GM18858 (cell line): ENCODE measurements around the gene CSF1R.

ENCODE experiments used
- ATAC-seq: cut with Tn5 transposase; IDR thresholded peaks from one replicate; pipeline ENCODE4 v1.9.1; 2021; ENCODE audit not compliant: unreplicated experiment

Gene CSF1R

DNA sequence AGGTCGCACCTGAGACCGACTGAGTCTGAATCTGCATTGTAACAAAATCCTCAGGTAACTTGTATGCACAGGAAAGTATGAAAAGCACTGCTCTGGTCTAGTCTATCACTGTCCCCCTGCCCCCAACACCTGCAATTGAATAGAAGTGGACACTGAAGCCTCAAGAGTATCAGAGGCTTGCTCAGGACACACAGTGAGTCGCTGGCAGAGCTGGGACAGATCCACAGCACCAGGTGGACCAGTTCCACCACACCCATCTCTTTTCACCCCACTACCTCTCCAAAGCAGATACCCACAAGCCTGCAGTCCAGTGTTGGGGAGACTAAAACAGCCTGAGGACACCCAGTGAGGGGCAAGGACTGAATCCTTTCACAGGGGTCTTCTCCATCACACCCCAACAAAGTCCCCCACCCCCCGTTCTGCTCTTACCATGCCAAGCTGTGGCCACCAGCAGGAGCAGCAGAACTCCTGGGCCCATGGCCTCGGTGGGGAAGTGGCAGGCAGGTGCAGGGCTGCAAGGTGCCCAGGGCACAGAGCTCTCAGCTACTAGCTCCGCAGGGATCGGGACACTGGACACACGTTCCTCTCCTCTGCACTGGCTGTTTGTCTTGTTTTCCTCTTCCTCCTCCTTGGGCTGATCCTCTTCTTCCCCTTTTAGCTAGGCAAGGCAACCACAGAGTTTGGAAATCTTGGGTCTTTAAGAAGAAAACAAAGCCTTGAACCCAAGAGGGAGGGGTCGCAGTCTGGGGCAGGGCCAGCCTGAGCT, at the start of gene CSF1R:
Gene CSF1R, minus strand, starts transcription at position 605 of the 766 bp plus-strand sequence. Its CDS starts 127 bp downstream, at position 478.
- no peak for ATAC-seq

DNA sequence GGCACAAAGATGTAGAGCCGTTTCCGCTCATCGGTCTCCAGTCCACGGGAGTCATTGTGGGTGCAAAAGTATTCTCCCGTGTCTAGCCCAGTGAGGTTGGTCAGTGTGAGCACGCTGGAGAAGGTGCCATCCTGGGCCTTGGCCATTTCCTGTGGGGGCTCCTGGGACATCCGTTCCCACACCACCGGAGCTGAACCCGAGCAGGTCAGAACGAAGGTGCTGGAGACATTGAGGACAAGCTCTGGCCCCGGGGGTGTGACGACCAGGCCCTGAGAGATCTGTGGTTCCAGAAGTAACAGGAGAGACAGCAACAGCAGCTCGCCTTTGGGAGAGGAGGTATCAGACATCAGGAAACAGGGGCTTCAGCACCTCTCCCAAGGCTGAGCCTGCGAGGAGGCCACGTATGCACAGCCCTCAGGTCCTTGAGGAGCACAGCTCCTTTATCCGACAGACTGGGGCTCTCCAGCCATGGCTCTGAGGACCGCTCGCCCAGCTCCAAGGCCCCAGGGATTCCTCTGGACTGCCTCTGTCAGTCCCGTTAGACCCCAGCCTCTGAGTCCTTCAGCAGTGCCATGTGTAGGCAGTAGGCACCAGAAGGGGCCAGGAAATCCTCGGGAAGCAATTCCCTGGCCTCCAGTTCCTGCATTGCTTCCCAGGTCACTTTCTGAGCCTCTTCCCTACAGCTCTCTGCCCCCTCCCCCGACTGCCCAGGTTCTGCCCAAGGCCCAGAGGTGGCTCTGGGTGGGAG, 49.4 kb upstream of the CSF1R start:
- no peak for ATAC-seq

DNA sequence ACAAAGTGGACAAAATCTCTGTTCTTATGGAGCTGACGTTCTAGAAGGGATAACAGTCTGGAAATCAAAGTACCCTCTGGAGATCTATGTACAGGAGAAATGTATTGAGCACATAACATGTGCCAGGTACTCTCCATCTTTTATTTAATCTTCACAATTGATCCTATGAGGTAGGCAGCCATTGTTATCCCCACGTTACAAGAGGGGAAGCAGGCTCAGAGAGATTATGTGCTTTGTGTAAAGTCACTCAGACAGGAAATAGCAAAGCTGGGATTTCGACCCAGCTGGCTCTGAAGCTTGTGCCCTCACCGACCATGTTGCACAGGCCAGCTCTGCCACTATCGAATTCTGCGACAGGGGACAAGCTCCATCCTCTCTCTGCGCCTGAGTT, 47.8 kb upstream of the CSF1R start:
- ATAC-seq = no peak

DNA sequence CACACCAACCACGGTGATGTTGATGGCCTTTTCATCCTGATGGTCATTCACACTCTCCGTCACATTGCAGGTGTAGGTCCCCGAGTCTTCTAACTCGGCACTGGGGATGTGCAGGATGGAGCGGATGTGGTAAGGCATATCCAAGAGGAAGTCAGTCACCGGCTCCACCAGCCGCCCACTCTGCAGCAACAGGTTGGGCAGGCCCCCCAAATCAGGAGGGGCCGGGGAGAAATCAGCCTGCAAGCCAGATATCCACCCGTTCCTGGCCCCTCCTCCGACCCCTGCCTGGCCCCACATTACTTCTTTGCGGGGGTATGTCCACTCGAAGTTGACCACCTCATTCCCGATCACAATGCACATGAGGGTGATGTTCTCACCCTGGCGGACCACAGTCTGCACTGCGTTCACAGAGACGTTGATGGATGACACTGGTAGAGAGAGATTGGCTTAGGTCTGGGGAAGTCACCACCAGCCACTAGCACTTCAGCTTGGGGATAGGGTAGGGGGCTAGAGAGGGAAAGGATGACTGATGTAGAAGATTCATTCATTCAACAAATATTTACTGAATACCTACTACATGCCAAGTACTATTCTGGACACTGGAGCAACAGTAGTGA, 47.3 kb upstream of the CSF1R start:
- ATAC-seq = no peak

DNA sequence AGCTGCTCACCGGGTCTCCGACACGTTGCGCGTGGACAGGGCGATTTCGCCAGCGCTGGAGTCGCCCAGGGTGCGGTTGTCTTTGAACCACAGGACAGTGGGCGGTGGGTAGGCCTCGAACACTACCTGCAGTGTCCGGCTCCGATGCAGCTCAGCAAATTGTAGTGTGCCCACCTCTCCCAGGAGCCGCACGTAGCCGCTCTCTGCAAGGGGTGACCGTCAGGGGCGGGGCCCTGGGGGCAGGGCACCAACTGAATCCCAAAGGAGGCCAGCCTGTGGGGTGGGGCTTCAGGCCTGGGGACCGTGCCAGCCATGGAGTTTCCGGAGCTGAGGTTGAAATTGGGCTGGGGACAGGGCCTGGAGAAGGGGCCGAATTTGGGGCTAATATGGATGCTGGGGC, 46.4 kb upstream of the CSF1R start:
- ATAC-seq = no peak

DNA sequence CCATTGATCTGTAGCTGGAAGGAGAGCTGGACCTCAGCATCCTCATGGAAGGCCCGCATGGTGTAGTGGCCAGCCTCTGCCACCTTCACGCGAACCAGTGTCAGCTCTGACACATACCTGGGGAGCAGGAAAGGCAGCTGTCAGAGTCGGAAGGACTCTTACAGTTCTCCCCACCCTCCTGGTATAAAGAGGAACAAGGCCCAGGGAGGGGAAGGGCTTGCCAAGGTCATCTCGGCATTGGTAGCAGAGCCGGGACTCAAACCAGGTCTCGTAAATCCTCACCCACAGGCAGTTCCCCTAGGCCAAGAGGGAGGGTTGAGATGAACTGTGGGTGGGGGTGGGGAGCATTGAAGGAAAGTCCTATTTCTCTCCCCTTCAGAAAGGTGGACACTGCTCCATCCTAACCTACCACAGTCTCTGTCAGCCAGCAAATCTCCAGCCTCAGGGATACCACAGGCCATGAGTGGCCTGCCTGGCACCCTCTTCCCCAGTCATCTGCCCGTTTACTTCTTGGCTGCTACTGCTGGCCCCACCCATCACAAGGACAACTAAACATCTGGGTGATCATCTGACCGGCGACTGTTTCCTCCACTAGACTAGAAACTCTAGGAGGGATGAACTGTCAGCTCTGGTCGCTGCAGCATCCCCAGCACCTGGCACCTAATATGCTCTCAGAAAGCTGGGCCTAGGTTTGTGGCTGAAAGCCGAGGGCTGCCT, 45.8 kb upstream of the CSF1R start:
- ATAC-seq = no peak

DNA sequence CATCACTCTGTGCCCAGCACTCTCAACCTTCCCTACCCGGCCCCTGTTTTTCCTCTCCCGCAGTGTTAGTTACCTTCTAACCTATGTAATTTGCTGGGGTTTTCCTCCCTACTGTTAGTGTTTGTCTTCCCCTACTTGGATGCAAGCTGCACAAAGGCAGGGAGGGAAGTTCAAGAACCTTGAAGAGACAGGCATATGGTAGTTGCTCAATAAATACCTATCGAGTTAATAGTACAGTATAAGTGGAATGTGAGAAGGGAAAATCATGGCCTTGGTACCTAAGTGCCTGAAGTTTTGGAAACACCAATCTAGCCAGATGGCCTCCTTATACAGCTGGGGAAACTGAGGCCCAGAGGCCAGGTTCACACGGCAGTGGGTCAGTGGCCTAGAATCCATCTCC, 45.1 kb upstream of the CSF1R start:
- ATAC-seq = no peak

DNA sequence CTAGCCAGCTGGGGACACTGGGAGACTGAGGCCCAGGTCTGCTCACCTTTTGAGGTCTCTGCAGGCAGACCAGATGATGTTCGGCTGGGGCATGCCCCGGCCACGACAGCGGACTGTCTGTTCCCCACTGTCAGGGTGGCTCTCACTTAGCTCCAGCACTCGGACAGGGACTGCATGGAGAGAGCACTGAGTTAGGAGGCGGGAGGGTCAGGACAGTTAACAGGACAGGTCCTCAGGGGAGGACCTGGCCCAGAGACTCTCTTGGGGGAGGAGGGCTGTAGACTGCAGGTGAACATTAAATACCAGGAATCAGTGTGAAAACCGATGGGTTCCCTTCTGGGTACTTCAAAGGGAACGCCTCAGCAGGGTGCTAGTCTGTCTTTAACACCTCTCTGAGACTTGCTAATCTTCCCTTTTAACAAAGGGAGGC, 44.2 kb upstream of the CSF1R start:
- ATAC-seq = no peak

DNA sequence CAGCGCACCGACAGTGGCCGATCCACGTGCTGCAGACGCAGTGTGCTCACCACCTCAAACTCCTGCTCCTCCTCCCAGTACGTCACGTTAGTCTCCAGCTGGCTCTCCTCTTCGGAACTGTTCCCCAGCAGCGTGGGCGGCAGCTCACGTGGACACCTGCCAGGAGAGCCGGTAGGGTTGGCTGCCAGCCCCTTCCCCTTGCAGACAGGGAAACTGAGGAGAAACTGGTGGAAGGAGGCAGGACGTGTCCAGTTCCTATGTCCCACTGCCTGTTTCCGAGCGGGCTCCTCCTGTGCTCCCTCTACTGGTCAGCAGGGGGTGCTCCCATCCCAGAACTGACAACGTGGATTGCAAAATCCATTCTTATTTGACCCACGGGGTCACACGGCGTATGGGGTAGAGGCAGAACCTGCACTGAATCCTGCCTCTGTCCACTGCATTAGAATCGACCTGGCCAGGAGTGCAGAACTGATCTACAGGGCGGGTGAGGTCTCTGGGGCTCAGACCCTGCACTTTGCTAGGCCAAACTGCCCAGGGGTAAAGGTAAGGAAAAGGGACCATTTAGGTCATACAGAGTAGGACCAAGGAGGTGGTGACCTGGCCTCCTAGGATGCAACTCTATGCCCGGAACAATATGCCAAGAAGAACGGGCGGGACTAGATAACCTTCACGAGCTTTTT, 43.6 kb upstream of the CSF1R start:
- no peak for ATAC-seq

DNA sequence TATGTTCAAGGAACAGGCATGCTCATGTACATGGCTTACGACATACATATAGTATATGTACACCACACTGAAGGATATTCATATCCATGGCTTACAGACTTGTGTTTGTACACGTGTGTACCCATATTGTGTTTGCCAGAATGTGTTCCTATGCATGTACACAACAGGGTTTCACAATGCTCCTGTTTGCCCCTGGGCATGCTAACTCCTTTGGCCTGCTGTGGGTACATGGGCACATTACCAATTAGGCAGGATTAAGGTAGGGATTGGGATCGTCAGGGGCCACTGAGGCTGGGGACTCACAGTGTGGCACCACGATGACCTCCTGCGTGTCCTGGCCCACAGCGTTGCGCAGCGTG, 43.1 kb upstream of the CSF1R start:
- ATAC-seq = no peak

DNA sequence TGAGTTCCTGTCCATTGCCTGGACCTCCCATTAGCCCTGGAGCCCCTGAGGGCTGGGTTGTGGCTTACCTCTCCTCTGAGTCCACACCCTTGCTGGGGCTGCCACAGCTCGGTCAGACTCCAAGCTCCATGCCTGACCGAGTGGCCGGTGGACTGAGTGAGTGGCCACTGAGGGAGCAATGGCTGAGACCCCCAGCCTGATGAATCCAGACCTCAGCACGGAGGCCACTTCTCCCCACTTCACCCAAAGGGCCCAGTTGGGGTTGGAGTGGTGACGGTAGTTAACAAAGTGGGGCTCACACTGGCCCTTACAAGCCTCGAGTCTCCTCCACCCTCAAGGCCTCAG, 40.5 kb upstream of the CSF1R start:
- ATAC-seq = no peak

DNA sequence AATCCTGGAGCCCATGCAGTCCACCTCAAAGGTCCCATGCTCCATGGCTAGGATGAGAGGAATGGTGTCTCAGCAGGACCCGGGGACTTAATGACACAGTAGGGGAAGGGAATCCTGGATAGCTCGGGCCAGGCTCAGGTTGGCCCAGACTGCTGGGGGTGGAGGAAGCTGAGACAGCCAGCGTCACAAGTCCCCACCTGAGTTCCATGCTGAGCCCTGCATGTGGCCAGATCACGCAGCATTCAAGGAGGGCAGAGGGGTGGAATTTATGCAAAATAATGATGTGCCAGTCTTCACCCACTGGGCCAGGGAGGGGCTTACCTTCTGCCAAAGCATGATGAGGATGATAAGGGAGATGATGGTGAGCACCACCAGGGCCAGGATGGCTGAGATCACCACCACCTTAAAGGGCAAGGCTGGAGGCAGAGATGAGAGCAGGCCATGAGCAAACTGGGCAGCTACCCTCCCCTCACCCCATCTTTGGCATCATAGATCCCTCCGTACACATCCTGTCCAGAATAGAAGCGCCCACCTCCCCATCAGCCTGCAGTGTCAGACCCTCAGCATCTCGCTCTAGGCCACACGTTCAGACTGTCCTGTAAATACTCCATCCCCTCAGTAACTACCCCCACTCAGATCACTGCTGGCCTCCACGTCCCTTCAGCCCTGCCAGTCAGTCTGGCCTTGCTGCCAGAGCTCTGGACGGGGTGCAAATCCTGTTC, 40.0 kb upstream of the CSF1R start:
- no peak for ATAC-seq

DNA sequence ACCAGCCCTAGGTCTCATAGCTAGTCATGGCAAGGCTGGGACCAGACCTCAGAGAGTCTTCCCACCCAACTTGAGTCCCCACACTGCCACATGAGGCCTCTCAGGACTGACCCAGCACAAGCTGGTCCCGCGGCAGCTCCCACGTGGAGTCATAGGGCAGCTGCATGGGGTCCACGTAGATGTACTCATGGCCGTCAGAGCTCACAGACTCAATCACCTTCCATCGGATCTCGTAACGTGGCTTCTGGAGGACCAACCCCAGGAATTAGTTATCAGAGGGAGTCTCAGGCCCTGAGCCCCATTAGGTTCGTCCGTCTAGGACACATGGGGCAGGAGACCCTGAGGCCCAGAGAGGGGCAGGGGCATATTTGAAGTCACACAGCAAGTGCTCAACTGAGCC, 39.0 kb upstream of the CSF1R start:
- ATAC-seq = no peak

DNA sequence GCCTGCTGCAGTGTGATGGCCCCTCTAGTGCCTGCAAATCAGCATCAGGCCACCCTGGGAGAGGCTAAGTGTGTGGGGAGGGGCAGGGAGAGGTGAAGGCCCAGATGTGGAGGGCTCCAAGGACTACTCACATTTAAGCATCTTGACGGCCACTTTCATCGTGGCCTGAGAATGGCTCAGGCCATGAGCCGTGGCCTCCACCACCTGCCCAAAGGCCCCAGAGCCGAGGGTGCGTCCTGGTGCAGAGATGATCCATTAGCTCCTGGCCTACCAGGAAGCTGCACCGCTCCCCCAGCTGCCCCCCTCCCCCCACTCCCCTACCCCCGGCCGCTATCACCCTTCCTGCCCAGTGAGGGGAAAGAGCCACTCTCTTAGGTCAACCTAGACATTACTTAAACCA, 38.2 kb upstream of the CSF1R start:
- ATAC-seq = no peak

DNA sequence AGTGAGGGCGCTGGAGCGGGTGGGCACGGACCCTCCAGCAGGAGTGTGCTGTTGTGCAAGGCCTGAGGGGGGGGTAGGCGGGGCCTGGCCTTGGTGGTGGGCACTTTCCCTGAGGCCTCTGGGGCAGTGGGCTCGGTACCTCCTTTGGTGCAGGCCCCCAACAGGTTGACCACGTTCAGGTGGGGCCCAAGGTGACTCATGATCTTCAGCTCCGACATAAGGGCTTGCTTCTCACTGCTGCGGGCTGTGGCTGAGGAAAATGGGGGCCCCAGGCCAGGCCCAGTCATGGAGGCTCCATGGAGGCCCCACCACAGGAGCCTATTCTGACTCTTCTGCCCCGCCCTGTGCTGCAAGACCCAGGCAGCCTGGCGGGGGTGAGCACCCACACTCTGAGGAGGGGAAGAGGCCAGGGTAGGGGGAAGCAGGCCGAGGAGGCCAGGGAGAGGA, 37.8 kb upstream of the CSF1R start:
- no peak for ATAC-seq

DNA sequence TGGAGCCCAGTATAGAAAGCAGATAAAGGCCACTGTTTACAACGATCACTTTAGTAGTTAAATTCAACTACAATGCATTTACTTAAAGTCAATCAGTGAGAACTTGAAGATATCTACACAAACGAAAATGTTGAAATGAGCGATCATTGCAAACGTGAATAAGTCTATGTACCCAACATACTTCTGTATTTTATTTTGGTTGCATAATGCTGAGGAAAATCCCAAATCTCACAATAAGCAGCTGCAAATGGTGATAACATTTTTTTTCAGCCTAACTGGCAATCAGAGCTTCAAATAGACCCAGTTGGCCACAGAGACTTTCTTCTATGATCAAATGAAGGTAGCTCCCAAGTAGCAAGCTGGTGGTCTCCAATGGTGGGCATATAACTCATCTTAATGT, 37.2 kb upstream of the CSF1R start:
- no peak for ATAC-seq

DNA sequence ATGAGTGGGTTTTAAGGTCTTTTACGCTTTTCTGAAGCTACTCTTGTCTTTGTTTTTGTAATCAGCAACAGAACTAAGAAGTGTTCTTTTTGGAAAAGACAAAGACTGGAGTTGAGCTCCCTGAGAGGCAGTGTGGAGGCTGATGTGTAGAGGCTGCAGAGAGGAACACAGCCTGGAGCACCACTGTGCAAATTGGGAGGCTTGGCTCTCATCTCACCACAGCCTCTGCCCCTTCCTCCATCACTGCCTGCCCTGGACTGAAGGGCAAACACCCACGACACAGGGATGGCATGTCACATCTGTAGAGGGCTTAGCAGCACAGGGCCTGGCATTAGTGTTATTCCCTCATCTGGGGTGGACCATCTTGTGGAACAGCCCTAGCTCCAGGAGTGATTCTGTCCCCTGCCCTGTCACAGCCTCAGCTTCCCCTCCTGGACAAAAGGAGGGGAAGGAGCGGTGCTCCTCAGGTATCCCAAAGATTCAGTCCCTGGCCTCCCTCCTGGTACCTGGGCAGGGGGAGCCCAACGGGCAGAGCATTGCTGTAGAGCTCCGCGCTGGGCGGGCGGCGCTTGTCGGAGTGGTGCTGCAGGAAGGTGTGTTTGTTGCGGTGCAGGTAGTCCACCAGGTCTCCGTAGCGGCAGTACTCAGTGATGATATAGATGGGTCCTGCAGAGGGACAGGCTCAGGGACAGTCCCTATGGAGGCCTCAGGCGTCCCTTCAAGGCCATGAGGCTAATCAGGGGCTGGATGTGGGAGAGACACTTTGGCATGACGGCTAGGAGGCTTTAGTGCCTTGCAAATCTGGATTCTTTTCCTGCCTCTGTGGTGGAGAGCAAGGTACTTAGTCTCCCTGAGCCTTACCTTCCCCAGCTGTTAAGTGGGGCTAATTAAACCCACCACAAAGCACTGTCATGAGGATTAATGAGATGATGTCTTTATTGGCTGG, 36.5 kb upstream of the CSF1R start:
- ATAC-seq = no peak

DNA sequence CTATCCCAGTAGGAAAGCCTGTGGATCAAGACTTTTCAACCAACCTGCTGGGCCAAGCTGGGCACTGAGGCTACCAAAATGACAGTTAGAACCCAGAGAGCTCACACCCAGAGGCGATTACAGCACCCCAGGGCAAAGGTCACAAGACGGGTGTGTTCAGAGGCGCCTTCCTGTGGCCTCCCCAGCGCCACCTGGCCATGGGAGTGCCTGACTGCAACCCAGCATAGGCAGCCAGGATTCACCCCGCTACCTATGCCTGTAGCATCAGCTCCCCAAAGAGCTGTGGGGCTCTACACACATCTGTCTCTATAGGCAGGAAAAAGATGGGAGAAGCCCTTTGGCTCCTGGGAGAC, 35.8 kb upstream of the CSF1R start:
- ATAC-seq = no peak

DNA sequence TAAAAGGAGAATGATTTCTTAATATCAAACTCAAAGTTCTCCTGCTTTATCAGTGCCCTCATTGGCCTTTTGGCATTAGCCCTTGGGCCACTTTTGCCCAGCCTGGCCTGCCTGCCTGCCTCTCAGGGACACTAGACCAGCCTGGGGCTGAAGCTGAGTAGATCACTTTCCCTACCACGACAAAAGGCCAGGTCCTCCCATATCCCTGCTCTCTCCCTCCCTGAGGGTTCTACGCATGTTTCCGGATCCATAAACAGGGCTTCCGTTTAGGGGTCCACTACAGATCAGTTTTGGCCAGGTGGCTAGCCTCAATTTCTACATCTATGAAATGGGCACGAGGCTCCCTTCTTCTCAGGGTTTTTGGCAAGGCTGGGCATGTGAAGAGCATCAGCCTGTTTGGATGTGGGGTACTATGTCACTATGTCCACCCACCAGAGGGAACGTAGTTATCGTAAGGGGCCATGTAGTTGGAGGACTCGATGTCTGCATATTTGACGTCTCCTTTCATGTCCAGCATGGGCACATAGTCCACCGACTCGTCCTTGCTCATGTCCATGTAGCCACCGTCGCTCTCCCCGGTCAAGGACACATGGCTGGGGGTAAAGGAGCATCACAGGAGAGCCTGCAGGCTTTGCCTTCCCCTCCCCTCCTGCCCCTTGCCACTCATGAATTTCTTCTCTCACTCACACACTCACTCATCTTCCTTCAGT, 35.2 kb upstream of the CSF1R start:
- ATAC-seq = no peak
